Measurements from ENCODE around the gene COL19A1.
"Not testable (repeated sequence)": the region's sequence is repeated elsewhere in the genome, so short reads cannot be mapped to it uniquely, and the experiment has no call there.

COL19A1 gene

DNA sequence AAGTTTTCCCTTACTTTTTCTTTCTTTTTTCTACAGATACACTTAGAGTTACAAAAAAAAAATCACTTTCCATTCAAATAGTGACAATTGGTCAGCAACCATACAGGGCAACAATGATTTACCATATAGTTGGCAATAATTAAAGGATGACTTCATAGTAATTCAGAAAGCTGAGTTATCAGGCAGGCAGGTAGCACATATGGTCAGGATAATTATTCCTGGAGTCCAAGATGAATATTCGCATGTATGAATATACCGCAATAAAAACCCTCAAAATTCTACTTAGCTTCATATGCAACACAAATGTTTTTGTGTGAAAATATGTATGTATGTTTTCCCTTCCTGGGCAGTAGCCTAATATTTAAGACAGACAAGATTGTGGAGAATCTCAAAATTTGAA, 34.5 kb downstream of the COL19A1 start:
- no peak for DNase-seq (ENCODE audit: low read depth in 2 of 2)

GRCh38 chr6:69901361-69901760, 35.0 kb downstream of the COL19A1 start:
- no peak for DNase-seq (ENCODE audit: low read depth in 2 of 2)

DNA sequence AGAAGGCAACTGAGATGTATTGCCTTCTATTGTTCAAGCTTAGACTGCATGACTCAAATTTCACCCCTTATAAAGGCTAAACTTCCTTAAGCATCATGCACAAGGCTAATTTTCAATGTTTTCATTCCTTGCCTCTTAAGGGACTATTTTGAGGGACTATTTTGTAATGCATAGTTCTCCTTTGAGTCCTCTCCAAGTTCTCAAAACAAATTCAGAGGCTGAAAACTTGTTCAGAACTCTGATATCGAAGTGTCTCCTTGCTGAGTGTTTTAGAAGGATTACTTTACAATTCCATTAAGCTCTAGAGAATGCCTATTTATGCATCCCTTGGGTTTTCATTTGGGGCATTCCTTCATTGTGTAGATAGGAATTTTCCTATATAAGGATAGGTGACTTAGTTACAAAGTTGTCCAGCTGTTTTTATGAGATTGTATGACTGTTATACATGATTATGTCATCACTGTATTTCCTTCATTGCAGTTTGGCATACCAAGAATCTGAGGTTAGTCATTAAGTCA, 41.7 kb downstream of the COL19A1 start:
- DNase-seq (ENCODE audit: low read depth in 2 of 2) = no peak

DNA sequence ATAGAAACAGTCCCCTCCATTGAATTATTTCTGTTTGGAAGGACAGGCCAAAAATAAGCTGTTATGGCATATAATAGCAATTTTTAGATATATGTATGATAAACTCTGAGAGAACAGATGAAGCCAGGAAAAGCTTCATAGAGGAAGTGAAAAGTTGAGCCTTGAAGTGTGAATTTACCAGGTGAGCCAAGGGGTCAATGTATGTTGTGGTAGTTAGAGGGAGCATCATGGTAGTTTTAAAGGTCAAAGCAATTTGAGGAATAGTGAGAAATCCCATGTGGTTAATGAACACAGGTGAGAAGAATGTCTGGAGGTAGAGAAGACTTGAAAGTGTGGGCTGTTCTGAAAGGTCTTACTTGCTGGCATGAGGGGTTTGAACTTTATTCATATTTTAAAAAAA, 47.0 kb downstream of the COL19A1 start:
- DNase-seq (ENCODE audit: low read depth in 2 of 2) = no peak

- DNase-seq (ENCODE audit: low read depth in 2 of 2) = no peak
These were observed 47.7 kb downstream of the COL19A1 start for GRCh38 chr6:69914015-69914485.

DNA sequence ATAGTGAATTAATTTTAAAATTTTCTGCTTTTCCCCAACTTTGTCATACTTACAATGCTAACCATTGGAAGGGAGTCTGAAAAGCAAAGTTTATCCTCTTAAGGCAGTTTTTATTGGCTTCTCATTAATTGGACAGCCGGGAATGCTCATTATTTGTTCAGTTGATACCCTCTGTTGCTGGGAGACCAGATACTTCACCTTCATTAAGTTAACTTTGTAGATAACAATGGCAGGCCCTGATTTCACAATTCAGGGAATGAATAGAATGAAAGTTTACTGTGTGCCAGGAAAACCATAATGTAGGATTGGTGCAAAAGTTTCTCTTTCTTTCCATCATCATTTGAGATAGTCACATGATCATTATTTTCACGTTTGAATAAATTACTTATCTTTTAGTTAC, 49.0 kb downstream of the COL19A1 start:
- DNase-seq (ENCODE audit: low read depth in 2 of 2) = no peak

GRCh38 chr6:69917834-69918233, 51.5 kb downstream of the COL19A1 start:
- peak; percentile 2 to 3 for DNase-seq (ENCODE audit: low read depth in 2 of 2)

DNA sequence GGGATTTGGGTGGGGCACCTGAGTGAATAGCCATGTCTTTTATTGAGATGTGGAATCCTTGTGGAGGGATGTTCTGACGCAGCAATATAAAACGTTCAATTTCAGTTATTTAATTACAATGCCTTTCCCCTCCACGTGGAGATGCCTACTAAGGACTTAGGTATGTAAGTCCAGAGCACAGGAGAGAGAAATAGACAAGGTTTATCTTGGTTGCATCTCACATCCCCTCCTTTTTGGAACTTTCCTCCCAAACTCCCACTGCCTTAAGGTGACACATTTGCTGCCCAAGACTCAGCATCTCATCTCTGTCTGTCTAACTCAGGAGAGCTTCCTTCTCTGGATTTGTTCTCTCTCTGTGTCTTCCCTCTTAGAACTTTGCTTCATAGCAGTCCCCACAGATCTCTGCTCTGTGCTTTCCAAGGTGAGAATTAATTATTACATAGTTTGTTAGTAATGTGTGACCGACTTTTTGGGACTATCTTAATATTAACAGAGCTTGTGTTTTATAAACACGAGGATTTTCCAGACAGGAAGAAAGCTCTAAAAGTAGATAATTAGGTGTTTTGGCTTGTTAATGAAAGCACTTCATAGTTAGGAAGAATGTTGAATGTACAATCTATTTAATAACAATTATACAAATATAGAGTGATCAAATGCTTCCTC, 52.6 kb downstream of the COL19A1 start:
- DNase-seq (ENCODE audit: low read depth in 2 of 2) = no peak

DNA sequence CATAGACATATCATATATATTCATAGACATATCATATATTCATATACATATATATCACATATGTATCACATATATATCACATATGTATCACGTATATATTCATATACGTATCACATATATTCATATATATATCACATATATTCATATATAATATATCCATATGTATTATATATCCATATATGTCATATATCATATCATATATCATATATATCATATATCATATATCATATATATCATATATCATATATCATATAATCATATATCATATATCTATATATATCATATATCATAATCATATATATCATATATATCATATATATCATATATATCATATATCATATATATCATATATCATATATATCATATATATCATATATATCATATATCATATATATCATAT, 54.7 kb downstream of the COL19A1 start:
- DNase-seq (ENCODE audit: low read depth in 2 of 2) = not testable (repeated sequence)

DNA sequence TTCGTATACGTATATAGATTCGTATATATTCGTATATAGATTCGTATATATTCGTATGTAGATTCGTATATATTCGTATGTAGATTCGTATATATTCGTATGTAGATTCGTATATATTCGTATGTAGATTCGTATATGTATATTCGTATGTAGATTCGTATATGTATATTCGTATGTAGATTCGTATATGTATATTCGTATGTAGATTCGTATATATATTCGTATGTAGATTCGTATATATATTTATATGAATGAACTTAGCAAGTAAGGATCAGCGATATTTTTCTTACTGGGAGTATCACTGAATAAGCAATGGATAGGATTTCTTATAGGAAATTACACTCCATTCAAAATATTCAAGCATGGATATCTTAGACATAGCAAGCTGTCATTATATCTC, 55.3 kb downstream of the COL19A1 start:
- DNase-seq (ENCODE audit: low read depth in 2 of 2) = not testable (repeated sequence)

DNA sequence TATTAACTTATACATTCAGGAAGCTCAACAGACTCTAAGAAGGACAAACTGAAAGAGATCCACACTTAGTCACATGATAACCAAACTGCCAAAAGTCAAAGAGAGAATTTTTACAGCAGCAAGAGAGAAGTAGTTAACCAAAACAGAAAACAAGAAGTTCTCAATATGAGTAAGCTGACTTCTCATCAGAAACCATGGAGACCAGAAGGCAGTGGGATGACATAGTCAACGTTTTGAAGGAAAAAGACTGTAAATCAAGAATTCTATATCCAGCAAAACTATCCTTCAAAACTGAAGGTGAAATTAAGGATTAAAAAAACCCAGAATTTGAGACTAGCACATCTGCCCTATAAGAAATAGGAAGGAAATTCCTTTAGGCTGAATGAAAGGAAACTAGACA, 60.4 kb downstream of the COL19A1 start:
- DNase-seq (ENCODE audit: low read depth in 2 of 2) = no peak

- DNase-seq (ENCODE audit: low read depth in 2 of 2) = no peak
These were observed 66.9 kb downstream of the COL19A1 start for GRCh38 chr6:69933239-69933638.

GRCh38 chr6:69935079-69935478, 68.7 kb downstream of the COL19A1 start:
- no peak for DNase-seq (ENCODE audit: low read depth in 2 of 2)

DNA sequence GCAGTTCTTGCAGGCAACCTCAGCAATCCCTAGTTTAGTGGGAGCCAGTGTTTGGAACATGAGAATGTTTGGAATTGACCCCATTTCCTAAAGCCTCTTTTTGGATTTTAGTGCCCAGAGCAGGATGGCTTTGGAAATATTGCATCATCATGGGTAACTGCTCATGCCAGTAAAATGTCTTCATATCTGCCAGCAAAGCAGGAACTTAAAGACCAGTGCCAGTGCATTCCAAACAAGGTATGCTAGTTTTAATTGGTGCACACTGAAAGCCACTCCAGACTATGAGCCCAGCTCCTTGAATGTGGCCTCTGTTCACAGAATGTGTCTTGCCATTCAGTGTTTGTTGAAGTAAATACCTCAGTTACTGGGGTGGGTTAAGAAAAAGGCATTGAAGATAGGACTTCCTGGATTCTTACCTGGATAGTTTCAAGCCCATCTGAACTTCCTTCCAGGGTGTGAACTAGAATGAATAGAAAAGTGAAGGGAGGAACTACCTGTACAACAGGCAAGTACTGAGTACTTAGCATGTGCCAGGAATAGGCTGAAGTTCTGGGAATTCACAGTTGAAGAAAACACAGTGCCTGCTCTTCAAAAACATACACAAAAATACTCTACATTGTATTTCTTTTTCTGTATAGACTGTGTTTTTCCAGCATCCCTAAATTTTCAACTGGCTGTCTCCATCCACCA, 70.5 kb downstream of the COL19A1 start:
- no peak for DNase-seq (ENCODE audit: low read depth in 2 of 2)

DNA sequence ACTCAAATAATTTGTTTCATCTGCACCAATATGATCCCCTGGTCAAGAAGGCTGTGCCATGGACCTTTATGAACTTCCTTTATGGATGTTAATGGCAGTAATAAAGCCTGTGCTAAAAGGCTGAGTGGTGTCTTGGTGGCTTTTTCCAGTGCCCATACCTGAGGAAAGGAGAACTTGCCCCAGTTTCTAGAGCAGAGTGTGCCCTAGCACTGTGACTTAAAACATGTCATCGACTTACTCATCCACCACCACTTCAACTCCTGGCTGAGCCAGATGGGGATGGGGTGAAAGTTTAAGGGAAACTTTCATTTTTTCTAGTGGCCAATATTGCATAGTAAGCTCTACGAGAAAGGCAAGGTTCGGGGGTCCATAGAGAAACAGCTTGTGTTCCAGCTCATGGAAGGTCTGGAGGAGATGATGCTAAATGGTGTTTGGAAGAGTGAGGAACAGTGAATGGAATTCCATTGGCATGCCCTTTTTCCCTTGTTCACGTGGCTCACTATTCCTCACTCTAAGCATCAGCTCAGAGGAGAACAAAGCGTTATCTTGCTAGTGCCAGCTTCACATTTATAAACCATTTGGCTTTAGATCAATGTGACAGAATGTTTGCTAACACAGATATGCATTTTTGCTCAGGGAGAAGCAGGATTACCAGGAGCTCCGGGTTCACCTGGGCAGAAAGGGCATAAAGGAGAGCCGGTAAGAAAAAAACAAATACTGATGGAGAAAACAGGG, 71.2 kb downstream of the COL19A1 start:
- no peak for DNase-seq (ENCODE audit: low read depth in 2 of 2)

- DNase-seq (ENCODE audit: low read depth in 2 of 2) = no peak
These were observed 76.1 kb downstream of the COL19A1 start for GRCh38 chr6:69942485-69942884.

GRCh38 chr6:69945192-69945591, 78.8 kb downstream of the COL19A1 start:
- no peak for DNase-seq (ENCODE audit: low read depth in 2 of 2)

DNA sequence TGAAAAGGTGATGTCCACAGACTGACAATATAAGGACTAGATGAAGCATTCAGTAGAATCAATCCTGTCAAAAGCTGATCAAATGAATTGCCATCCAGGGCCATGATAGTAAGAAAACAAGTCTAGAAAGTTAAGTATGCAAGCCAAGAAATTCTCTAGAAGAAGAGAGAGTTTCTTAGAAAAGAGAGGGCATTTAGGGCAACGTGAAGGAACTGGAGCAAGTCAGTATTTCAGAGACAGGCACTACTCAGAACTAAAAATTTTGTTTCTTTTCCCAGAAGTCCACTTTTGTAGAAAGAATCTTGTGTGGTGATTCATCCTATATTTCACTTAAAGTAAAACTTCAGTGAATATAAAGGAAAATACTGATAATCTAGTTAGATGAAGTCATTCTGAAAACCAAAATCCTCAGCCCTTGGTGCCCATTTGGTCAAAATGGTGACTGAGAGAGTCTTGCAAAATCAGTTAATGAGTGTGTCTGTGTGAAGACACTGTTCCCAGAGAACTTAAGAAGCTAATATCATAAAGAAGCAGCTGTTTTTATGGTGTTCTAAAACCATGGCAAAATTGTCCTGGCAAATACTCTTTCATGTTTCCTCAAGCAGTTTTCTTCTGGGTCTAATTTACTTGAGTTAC, 82.2 kb downstream of the COL19A1 start:
- no peak for DNase-seq (ENCODE audit: low read depth in 2 of 2)

GRCh38 chr6:69953491-69953890, 87.1 kb downstream of the COL19A1 start:
- DNase-seq (ENCODE audit: low read depth in 2 of 2) = no peak

GRCh38 chr6:69954733-69955132, 88.4 kb downstream of the COL19A1 start:
- no peak for DNase-seq (ENCODE audit: low read depth in 2 of 2)

DNA sequence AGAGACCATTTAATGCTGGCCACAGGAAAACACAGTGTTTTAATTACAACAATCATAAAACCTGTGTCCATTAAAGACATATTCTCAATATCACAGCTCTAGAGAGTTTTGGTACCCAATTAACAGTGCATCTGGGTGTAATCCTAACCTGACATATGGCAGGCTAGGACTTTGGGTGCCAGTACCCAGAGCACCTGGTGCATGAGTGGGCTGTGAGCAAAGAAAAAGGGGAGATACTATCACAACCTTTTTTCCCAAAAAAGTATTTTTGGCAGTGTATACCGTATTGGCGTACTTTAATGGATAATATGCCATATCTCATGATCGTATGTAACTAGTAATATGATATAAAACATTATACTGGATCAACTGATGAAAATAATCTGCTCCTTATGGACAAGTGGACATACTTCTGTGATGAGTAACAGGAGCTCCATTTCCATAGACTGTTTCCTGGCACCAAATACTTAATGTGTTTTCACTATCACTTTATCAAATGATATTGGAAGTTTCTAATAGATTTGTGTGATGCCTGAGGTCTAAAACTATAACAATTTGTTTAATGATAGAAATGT, 91.7 kb downstream of the COL19A1 start:
- DNase-seq (ENCODE audit: low read depth in 2 of 2) = no peak

- DNase-seq (ENCODE audit: low read depth in 2 of 2) = no peak
These were observed 92.6 kb downstream of the COL19A1 start for GRCh38 chr6:69958978-69959377.

All from stimulated activated CD8-positive, alpha-beta memory T cell treated with anti-CD3 and anti-CD28 coated beads, Interleukin-15, amount 100 ng/mL, for 48 hours (primary cell).